ENCODE data around the gene LEFTY2.
"Not testable (repeated sequence)": the region's sequence is repeated elsewhere in the genome, so short reads cannot be mapped to it uniquely, and the experiment has no call there.

LEFTY2 gene

GRCh38 chr1:225930566-225930965 lies 10.5 kb downstream of the LEFTY2 start:
- DNase-seq (ENCODE audit: low read depth in 3 of 3) = no peak

DNA sequence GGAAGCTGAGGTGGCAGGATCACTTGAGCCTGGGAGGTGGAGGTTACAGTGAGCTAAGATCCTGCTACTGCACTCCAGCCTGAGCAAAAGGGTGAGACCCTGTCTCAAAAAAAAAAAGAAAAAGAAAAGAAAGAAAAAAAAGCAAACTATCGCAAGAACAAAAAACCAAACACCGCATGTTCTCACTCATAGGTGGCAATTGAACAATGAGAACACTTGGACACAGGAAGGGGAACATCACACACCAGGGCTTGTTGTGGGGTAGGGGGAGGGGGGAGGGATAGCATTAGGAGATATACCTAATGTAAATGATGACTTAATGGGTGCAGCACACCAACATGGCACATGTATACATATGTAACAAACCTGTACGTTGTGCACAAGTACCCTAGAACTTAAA lies 11.6 kb downstream of the LEFTY2 start:
- DNase-seq (ENCODE audit: low read depth in 3 of 3) = not testable (repeated sequence)

DNA sequence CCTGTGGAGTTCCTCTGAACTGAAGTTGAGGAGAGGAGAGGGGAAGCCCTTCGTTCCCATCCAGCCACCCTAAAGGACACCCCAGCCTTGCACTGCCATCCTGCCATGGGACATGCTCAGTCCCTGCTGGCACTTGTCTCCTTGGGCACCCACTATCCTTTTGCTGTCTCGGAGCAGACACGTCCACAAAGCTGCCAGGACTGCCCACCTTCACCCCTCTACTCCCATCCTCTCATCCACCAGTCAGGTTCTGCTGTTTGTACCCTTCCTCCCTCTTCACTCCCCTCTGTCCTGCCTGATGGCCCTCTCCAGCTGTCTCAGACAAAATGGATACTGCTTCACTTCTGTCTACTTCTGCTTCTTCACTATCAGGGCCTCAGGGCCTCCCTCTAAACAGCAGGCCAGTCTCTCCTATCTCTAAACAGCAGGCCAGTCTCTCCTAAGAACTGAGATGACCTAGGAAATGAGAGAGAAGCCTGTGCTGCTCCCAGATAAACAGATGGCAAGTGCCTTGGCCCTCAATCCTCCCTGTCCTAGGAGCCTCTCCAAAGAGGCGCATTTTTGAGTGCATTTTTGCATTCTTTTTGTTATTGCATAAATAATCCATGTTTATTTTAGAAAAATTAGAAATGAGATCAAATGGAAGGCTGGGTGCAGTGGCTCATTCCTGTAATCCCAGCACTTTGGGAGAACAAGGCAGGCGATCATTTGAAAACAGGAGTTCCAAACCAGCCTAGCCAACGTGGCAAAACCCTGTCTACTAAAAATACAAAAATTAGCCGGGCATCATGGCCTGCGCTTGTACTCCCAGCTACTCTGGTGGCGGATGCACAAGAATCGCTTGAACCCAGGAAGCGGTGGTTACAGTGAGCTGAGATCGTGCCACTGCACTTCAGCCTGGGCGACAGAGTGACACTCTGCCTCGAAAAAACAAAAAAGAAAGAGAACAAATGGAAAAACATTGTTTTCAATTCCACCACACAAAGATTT lies 12.5 kb downstream of the LEFTY2 start:
- DNase-seq (ENCODE audit: low read depth in 3 of 3) = peak in 1 of 3 experiments; percentile 15

GRCh38 chr1:225926551-225927113 lies 14.4 kb downstream of the LEFTY2 start:
- no peak for DNase-seq (ENCODE audit: low read depth in 3 of 3)

- peak; percentile 85 to 94 (median 91) for DNase-seq (ENCODE audit: low read depth in 3 of 3)
These were observed 17.1 kb downstream of the LEFTY2 start, which contains the start of gene PYCR2 for GRCh38 chr1:225923692-225924555. TSS of gene PYCR2 (minus strand) at chr1:225924250. CDS start at chr1:225924110, 140 bp downstream.

- no peak for DNase-seq (ENCODE audit: low read depth in 3 of 3)
These were observed 17.7 kb downstream of the LEFTY2 start for GRCh38 chr1:225923381-225923691.

DNA sequence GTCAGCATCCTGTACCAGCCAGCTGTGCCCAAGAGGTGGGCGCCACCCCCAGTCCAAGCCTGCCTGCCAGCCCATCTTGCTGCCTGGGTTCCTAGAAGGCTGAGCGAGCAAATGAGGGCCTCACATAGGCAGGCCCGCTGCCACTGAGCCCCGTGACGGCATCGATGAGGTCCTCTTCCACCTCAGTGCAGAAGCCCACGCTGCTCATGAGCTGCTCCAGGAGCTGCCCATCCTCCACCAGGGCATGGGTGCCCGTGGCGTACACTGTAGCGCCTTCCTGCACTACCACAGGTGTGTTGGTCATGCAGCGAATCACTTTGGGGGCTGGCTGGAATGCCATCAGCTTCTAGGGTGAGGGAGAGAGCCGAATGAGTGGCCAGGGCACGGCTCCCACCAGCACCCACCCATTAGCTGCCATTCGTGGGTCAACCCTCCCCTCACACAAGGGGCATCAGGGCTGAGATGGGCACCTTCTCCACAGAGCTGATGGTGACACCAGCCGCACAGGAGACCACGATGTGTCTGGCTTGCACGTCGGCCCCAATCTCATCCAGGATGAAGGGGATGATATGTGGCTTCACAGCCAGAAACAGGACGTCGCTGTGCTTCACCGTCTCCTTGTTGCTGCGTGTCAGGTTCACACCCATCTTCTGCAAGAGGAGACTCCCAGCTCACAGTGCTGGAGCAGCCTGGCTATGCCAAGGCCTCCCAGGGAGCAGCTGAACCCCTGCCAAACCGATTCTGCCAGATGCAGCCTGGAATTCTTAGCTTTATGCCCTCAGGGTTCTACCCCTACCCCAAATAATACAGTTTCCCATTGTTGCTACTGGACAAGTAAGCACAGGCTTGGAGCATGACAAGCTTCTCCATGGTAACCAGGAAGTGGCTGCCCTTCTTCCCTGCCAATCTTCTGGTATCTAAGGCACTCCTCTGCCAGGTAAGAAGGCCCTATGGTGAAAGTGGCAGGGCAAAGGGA lies 19.0 kb downstream of the LEFTY2 start:
- no peak for DNase-seq (ENCODE audit: low read depth in 3 of 3)

DNA sequence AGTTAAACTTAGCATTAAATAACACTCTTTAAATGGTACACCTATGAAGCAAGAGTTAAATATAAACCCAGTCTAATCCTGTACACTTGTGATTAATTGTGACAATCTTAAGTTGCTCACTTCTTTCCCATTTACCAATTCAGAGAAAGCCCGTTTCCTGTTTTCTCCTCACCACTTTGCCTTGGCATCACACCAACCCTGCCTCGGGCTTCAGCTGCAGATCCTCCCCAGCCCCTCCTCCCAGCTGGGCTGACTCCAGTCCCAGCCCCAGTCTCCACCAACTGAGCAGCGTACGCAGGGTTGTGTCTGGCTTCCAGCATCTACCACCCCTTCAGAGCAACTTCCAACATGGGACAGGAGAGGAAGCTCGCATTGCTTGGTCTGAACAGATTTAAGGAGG lies 21.1 kb downstream of the LEFTY2 start:
- no peak for DNase-seq (ENCODE audit: low read depth in 3 of 3)

GRCh38 chr1:225918280-225918679 lies 22.7 kb downstream of the LEFTY2 start:
- no peak for DNase-seq (ENCODE audit: low read depth in 3 of 3)

DNA sequence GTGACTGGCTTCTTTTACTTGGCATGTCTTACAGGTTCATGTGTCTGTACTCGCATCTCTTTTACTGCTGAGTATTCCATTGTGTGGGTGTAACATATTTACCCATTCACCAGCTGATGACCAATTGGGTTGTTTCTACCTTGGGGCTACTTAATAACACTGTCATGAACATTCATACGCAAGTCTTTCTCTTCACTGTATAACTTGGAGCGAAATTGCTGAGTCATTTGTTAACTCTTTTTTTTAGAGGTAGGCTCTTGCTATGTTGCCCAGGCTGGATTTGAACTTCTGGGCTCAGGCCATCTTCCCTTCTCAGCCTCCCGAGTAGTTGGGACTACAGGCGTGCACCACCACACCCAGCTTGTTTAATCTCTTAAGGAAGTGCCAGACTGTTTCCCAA lies 23.5 kb downstream of the LEFTY2 start:
- DNase-seq (ENCODE audit: low read depth in 3 of 3) = no peak

GRCh38 chr1:225917101-225917500 lies 23.9 kb downstream of the LEFTY2 start:
- DNase-seq (ENCODE audit: low read depth in 3 of 3) = no peak

DNA sequence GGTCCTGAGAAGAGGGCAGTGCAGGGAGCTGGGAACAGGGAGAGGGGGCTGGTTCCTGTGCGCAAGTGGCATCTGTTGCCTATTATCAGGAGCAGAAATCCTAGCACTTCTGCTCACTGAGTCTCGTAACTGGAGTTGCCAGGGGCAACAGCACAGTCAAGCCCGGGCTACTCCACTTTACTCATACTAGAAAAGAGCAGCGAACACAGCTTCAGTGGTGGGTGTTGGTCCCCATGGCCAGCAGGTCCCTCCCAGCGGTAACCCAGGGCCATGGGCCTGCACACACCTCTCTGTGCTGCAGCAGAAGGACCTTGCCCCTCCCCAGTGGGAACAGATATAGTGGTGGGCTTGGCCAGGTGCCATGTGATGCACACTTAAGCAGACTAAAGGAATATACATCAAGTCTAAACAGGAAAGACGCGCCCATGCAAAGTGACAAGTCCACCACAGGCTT lies 25.5 kb downstream of the LEFTY2 start:
- DNase-seq (ENCODE audit: low read depth in 3 of 3) = no peak

DNA sequence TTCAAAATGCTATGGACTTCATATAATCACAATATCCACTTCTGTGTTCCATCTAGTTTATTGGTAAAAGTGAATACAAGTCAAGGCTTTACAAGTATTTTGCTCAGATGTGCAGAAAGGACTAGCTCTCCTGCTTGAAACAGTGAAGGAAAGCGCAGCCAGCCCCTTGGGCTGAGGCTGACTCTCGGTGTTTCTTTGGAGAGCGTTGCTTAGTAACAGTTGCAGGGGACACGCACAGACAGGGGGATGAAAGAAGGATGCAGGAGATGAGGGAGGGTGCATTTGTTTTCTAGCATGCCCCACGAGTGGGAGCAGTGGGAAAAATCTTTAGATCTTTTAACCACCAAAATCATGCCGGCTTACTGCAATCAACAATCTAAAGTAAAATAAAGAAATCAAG lies 26.1 kb downstream of the LEFTY2 start:
- no peak for DNase-seq (ENCODE audit: low read depth in 3 of 3)

GRCh38 chr1:225914391-225914790 lies 26.6 kb downstream of the LEFTY2 start:
- no peak for DNase-seq (ENCODE audit: low read depth in 3 of 3)

- DNase-seq (ENCODE audit: low read depth in 3 of 3) = peak; percentile 37 to 68 (median 57)
These were observed 29.6 kb downstream of the LEFTY2 start for GRCh38 chr1:225911191-225912130.

GRCh38 chr1:225909477-225909876 lies 31.5 kb downstream of the LEFTY2 start:
- no peak for DNase-seq (ENCODE audit: low read depth in 3 of 3)

- no peak for DNase-seq (ENCODE audit: low read depth in 3 of 3)
These were observed 32.2 kb downstream of the LEFTY2 start for GRCh38 chr1:225908773-225909172.

- no peak for DNase-seq (ENCODE audit: low read depth in 3 of 3)
These were observed 32.9 kb downstream of the LEFTY2 start for GRCh38 chr1:225908013-225908640.

- no peak for DNase-seq (ENCODE audit: low read depth in 3 of 3)
These were observed 33.7 kb downstream of the LEFTY2 start for GRCh38 chr1:225907341-225907740.

Measured in stimulated activated CD4-positive, alpha-beta T cell treated with anti-CD3 and anti-CD28 coated beads, TNF-alpha, amount 100 ng/mL, for 24 hours (primary cell).